ENCODE results near the gene CUL1.

The CUL1 gene

DNA sequence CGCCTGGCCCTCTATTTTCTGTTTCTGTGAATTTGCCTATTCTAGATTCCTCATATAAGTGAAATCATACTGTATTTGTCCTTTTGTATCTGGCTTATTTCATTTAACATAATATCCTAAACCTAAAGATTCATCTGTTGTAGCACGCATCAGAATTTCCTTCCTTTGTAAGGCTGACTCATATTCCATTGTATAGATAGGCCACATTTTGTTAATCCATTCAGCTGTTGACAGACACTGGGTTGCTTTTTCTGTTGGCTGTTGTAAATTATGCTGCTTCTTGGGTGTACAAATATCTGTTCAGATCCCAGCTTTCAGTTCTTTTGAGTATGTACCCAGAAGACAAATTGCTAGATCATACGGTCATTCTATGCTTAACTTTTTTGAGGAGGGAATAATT lies 28.8 kb upstream of the CUL1 start:
- no peak overlapping the region for H3K4me3 ChIP-seq (ENCODE audit: low read depth, low read length)
- no CpG with 5 or more reads among the region's 3 CpGs for WGBS (ENCODE audit: extremely low coverage, insufficient coverage, insufficient read length)

DNA sequence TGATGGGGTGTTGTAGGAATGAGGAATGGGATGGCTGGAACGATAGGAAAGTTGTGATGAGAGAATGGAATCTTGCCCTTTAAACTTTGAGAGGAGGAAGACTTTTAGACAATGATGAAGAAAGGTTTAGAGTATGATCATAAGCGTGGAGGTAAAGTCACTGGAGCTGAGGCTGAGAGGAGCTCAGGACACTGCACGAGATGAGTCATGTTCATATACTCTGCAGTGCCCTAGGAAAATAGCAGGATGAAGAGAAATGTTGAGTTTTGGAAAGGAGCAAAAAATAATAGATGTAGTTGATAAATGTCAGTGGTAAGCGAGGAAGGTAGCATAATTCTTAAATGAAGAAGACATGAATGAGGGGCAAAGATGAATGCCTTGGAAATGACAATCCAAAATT lies 28.3 kb upstream of the CUL1 start:
- Histone ChIP-seq H3K14ac (ENCODE audit: low read length) (no peak overlapping the region), H3K27me3 (ENCODE audit: insufficient read depth, low read length) (no peaks in the 10 kb centered on the region), H4K12ac (ENCODE audit: low read depth, low read length) (no peak overlapping the region), H3K9me3 (ENCODE audit: insufficient read depth, low read depth, low read length) (peaks cover 6% of the 10 kb centered on the region), H2BK5ac (ENCODE audit: low read depth, low read length, poor library complexity) (no peak overlapping the region), H3K4me3 (ENCODE audit: low read depth, low read length) (no peak overlapping the region), H3K23ac (ENCODE audit: low read length) (no peak overlapping the region), H3K36me3 (ENCODE audit: control insufficient read depth in 1 of 2, insufficient read depth in 2 of 2, low read length in 2 of 2) (no peaks in the 10 kb centered on the region), H3K18ac (ENCODE audit: low read length) (no peak overlapping the region), H4K91ac (ENCODE audit: low read depth, low read length) (no peak overlapping the region), H3K79me2 (ENCODE audit: control insufficient read depth, insufficient read depth, low read length, poor library complexity) (no peaks in the 10 kb centered on the region), H3K9ac (ENCODE audit: low read length) (no peak overlapping the region), H3K27ac (ENCODE audit: low read depth, low read length) (no peak overlapping the region), H2BK120ac (ENCODE audit: insufficient read depth, low read length, poor library complexity) (no peak overlapping the region), H3K4me2 (ENCODE audit: low read length) (no peak overlapping the region), H3K4ac (ENCODE audit: low read depth, low read length) (no peak overlapping the region), H4K8ac (ENCODE audit: low read depth, low read length) (no peak overlapping the region), H2AK5ac (ENCODE audit: low read length) (no peak overlapping the region), H3K4me1 (ENCODE audit: control insufficient read depth in 1 of 2, insufficient read depth in 2 of 2, low read length in 2 of 2) (peaks cover 0 to 2% of the 10 kb centered on the region in 2 experiments), H2AFZ (ENCODE audit: insufficient read depth, low read length, poor library complexity) (no peak overlapping the region), H2BK12ac (ENCODE audit: low read length) (no peak overlapping the region), H3K79me1 (ENCODE audit: low read length) (no peaks in the 10 kb centered on the region)
- WGBS (ENCODE audit: extremely low coverage, insufficient coverage, insufficient read length), result 100% methylated on average over 2 of the region's 4 CpGs
- no peak for DNase-seq

More for the DNA sequence above, 28.8 kb upstream of the CUL1 start:
- no peak overlapping the region for H4K91ac ChIP-seq (ENCODE audit: low read depth, low read length)
- no peak overlapping the region for H3K4me2 ChIP-seq (ENCODE audit: low read length)
- no peak overlapping the region for H3K14ac ChIP-seq (ENCODE audit: low read length)
- H3K4ac ChIP-seq (ENCODE audit: low read depth, low read length), result no peak overlapping the region
- H2AK5ac ChIP-seq (ENCODE audit: low read length), result no peak overlapping the region
- H3K18ac ChIP-seq (ENCODE audit: low read length), result no peak overlapping the region
- no peak overlapping the region for H2AFZ ChIP-seq (ENCODE audit: insufficient read depth, low read length, poor library complexity)
- no peaks in the 10 kb centered on the region for H3K79me1 ChIP-seq (ENCODE audit: low read length)
- H4K8ac ChIP-seq (ENCODE audit: low read depth, low read length), result no peak overlapping the region
- DNase-seq, result no peak
- no peak overlapping the region for H4K12ac ChIP-seq (ENCODE audit: low read depth, low read length)
- H2BK12ac ChIP-seq (ENCODE audit: low read length), result no peak overlapping the region
- no peaks in the 10 kb centered on the region for H3K36me3 ChIP-seq (ENCODE audit: control insufficient read depth in 1 of 2, insufficient read depth in 2 of 2, low read length in 2 of 2)
- no peak overlapping the region for H3K9ac ChIP-seq (ENCODE audit: low read length)
- H2BK120ac ChIP-seq (ENCODE audit: insufficient read depth, low read length, poor library complexity), result no peak overlapping the region
- peaks cover 0 to 2% of the 10 kb centered on the region in 2 experiments for H3K4me1 ChIP-seq (ENCODE audit: control insufficient read depth in 1 of 2, insufficient read depth in 2 of 2, low read length in 2 of 2)
- no peaks in the 10 kb centered on the region for H3K27me3 ChIP-seq (ENCODE audit: insufficient read depth, low read length)
- peaks cover 4% of the 10 kb centered on the region for H3K9me3 ChIP-seq (ENCODE audit: insufficient read depth, low read depth, low read length)
- H3K23ac ChIP-seq (ENCODE audit: low read length), result no peak overlapping the region
- H3K27ac ChIP-seq (ENCODE audit: low read depth, low read length), result no peak overlapping the region
- H2BK5ac ChIP-seq (ENCODE audit: low read depth, low read length, poor library complexity), result no peak overlapping the region
- no peaks in the 10 kb centered on the region for H3K79me2 ChIP-seq (ENCODE audit: control insufficient read depth, insufficient read depth, low read length, poor library complexity)

DNA sequence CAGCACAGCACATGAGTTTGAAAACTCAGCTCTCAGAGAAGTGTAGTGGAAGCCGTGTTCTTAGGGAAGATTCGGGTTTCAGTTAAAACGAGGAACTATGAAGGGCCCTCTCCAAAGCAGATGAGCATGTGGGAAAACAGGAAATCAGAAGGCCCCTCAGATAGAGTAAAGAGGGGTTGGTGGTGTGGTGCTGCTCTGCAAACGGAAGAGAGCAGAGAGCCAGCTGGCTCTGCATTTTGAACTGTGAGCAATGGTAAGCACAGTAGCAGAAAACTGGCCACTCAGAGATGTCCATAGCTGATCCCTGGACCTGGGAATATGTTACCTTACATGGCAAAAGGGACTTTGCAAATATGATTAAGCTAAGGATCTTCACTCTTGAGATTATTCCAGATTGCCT lies 27.9 kb upstream of the CUL1 start:
- Histone ChIP-seq H3K27ac (ENCODE audit: low read depth, low read length) (no peak overlapping the region), H3K4me2 (ENCODE audit: low read length) (no peak overlapping the region), H4K12ac (ENCODE audit: low read depth, low read length) (no peak overlapping the region), H3K9ac (ENCODE audit: low read length) (no peak overlapping the region), H4K91ac (ENCODE audit: low read depth, low read length) (no peak overlapping the region), H3K14ac (ENCODE audit: low read length) (no peak overlapping the region), H3K4me1 (ENCODE audit: control insufficient read depth in 1 of 2, insufficient read depth in 2 of 2, low read length in 2 of 2) (peaks cover 0 to 2% of the 10 kb centered on the region in 2 experiments), H3K4ac (ENCODE audit: low read depth, low read length) (no peak overlapping the region), H3K18ac (ENCODE audit: low read length) (no peak overlapping the region), H2AK5ac (ENCODE audit: low read length) (no peak overlapping the region), H3K23ac (ENCODE audit: low read length) (no peak overlapping the region), H3K9me3 (ENCODE audit: insufficient read depth, low read depth, low read length) (peaks cover 6% of the 10 kb centered on the region), H3K36me3 (ENCODE audit: control insufficient read depth in 1 of 2, insufficient read depth in 2 of 2, low read length in 2 of 2) (no peaks in the 10 kb centered on the region), H4K8ac (ENCODE audit: low read depth, low read length) (no peak overlapping the region), H3K4me3 (ENCODE audit: low read depth, low read length) (no peak overlapping the region), H2BK12ac (ENCODE audit: low read length) (no peak overlapping the region), H3K79me1 (ENCODE audit: low read length) (no peaks in the 10 kb centered on the region), H2BK120ac (ENCODE audit: insufficient read depth, low read length, poor library complexity) (no peak overlapping the region), H3K27me3 (ENCODE audit: insufficient read depth, low read length) (no peaks in the 10 kb centered on the region), H2BK5ac (ENCODE audit: low read depth, low read length, poor library complexity) (no peak overlapping the region), H2AFZ (ENCODE audit: insufficient read depth, low read length, poor library complexity) (no peak overlapping the region), H3K79me2 (ENCODE audit: control insufficient read depth, insufficient read depth, low read length, poor library complexity) (no peaks in the 10 kb centered on the region)
- WGBS (ENCODE audit: extremely low coverage, insufficient coverage, insufficient read length), result no CpG with 5 or more reads among the region's 4 CpGs
- no peak for DNase-seq

DNA sequence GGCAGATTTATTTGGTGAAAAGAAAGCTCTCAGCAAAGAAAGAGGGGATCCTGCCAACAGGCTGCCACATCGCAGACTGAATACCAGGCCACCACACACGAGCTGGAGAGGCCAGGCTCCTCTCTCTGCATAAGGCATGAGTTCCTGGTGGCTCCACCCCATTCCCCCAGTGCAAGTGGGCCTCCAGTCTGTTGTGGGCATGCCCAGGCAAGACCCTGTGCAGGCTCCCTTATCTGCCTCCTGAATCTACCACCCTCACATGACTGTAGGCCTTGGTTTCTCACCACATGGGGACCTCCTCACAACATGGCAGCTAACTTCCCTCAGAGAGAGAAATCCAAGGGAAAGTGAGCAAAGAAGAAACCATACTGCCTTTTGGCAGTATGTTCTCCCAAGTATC lies 26.7 kb upstream of the CUL1 start:
- Histone ChIP-seq H3K9me3 (ENCODE audit: insufficient read depth, low read depth, low read length) (peaks cover 6% of the 10 kb centered on the region), H3K27me3 (ENCODE audit: insufficient read depth, low read length) (no peaks in the 10 kb centered on the region), H3K4me1 (ENCODE audit: control insufficient read depth in 1 of 2, insufficient read depth in 2 of 2, low read length in 2 of 2) (peaks cover 0 to 2% of the 10 kb centered on the region in 2 experiments), H3K18ac (ENCODE audit: low read length) (no peak overlapping the region), H3K27ac (ENCODE audit: low read depth, low read length) (no peak overlapping the region), H3K79me1 (ENCODE audit: low read length) (no peaks in the 10 kb centered on the region), H2BK5ac (ENCODE audit: low read depth, low read length, poor library complexity) (peak overlapping the region; percentile 16), H3K4me3 (ENCODE audit: low read depth, low read length) (no peak overlapping the region), H4K12ac (ENCODE audit: low read depth, low read length) (no peak overlapping the region), H3K4ac (ENCODE audit: low read depth, low read length) (no peak overlapping the region), H2AK5ac (ENCODE audit: low read length) (no peak overlapping the region), H2BK120ac (ENCODE audit: insufficient read depth, low read length, poor library complexity) (no peak overlapping the region), H3K36me3 (ENCODE audit: control insufficient read depth in 1 of 2, insufficient read depth in 2 of 2, low read length in 2 of 2) (no peaks in the 10 kb centered on the region), H2BK12ac (ENCODE audit: low read length) (no peak overlapping the region), H2AFZ (ENCODE audit: insufficient read depth, low read length, poor library complexity) (no peak overlapping the region), H3K9ac (ENCODE audit: low read length) (no peak overlapping the region), H4K8ac (ENCODE audit: low read depth, low read length) (no peak overlapping the region), H3K4me2 (ENCODE audit: low read length) (no peak overlapping the region), H4K91ac (ENCODE audit: low read depth, low read length) (no peak overlapping the region), H3K79me2 (ENCODE audit: control insufficient read depth, insufficient read depth, low read length, poor library complexity) (no peaks in the 10 kb centered on the region), H3K14ac (ENCODE audit: low read length) (no peak overlapping the region), H3K23ac (ENCODE audit: low read length) (no peak overlapping the region)
- DNase-seq, result no peak
- WGBS (ENCODE audit: extremely low coverage, insufficient coverage, insufficient read length), result no CpG with 5 or more reads among the region's 2 CpGs

Measured in trophoblast cell (in vitro differentiated cells and primary cell).